Measurements from ENCODE around the gene ALDH1A2.
"Not testable (repeated sequence)": the region's sequence is repeated elsewhere in the genome, so short reads cannot be mapped to it uniquely, and the experiment has no call there.

The ALDH1A2 gene

DNA sequence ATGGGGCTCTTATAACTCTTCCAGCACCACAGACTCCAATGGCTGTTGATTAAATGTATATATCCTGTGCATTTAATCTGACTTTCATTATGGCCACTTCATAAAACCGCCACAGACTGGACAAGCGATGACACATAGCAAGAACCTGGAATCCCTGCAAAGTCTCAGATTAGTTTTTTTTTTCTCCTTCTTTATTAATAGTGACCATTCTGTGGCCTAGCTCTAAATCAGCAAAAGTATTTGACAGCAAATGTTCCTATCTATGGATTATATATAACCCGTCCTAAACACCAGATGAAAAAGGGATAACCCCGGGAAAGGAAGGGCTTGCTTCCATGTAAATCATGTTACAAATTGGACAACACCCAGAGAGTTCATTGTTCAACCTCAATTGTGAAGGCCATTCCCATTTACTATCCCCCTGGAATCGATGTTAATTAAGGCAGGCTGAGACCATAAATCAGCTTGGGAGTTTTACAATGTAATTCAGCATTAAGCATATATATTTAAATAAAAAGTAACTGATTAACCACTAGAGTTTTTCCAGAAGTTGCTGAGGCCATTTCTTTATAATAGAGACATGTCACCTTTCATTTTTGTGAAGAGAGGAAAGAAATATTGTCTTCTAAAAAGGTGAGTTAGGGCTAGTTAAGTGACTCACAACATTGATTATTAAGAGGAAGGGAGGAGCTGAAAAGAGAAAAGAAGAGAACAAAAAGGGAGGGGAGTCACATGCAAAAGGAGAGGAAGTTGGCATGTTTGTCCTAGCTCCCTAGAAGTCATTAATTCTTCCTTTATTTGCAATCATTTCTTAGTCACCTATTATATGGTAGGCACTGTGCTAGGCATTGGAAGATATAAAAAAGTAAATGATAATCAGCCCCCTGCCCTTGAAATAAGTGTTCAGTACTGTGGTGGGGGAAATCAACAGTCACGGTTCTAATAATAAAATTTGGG is 26.2 kb downstream of the ALDH1A2 start:
- DNase-seq: no peak

DNA sequence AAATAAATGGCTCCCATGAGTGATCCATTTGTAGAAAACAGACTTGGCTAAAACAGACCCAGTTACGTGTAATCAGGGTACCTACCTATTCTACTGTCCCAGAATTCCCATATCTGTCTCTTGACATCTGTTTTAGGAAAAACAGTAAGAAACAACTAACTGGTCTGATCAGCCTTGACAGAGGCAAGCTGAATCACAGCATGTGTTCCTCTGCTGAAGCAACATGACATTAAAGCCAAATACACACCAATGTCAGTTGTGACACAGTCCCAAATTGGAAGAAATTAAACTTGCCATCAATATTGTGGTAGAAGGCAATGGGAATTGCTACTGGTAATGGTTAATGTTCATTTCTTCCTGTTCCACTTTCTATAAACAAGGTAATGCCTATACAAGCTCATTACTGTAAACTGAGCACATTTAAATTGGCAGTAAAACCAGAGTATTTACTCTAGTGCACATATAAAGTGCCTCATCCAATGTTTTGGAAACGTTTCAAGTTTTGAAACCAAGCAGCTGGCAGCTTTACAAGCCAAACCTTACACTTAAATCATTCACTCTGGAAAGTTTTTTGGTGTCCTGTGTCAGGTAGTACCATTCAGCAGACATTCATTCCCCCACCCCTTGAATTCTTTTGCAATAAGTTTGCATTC is 27.0 kb downstream of the ALDH1A2 start:
- DNase-seq: no peak

DNA sequence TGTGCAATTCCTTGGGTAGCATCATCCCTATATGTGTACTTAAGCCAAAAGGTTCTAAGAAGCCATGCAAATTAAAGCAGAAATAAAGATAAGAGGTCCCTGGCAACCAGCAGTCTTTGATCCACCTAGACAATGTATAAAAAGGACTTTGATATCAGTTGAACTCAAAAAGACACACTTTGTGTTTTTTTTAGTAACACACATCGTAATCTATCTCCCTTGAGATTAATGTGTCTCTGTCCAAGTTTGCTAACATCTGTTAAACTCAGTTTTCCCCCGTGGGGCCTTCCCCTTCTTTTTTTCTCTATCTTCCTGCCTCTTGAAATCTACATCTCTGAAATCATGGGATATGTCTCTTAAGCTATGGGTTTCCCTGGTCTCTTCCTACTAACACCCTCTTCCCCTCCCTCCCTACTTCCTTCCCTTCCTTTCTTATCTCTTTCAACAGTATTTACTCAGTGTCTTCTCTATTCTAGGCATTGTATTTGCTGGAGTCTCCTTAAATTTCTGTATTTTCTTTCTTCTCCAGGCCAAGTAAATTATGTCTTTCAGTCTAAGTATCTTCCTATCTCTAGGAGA is 27.7 kb downstream of the ALDH1A2 start:
- no peak for DNase-seq

DNA sequence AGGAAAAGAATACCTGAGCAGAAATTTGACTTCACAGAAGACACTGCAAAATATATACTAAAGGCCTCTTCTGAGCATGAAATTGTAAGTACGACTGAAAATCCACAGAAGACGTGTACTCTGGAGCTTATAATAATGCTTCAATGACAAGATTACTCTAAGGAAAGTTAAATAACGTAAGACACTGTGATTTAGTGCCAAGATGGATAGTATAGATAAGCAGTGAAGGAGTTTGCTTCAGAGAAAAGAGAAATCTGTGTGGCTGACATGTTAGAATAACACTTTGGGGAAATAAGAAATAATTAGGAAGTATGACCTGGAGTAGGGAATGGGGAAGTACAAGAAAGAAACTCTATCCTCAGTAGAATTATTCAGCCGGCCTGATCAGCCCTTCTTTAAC is 28.9 kb downstream of the ALDH1A2 start:
- peak in 1 of 2 donors; percentile 34 for DNase-seq

DNA sequence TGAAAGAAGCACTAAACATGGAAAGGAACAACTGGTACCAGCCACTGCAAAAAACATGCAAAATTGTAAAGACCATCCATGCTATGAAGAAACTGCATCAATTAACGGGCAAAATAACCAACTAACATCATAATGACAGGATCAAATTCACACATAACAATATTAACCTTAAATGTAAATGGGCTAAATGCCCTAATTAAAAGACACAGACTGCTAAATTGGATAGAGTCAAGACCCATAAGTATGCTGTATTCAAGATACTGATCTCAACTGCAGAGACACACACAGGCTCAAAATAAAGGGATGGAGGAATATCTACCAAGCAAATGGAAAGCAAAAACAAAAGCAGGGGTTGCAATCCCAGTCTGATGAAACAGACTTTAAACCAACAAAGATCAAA is 37.1 kb downstream of the ALDH1A2 start:
- not testable (repeated sequence) for DNase-seq

DNA sequence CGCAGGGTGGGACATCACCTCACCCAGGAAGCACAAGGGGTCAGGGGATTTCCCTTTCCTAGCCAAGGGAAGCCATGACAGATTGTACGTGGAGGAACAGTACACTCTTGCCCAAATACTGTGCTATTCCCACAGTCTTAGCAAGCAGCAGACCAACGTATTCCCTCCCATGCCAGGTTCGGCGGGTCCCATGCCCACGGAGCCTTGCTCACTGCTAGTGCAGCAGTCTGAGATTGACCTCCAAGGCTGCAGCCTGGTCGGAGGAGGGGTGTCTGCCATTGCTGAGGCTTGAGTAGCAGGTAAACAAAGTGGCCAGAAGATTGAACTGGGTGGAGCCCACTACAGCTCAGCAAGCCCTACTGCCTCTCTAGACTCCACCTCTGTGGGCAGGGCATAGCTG is 39.0 kb downstream of the ALDH1A2 start:
- no peak for DNase-seq

DNA sequence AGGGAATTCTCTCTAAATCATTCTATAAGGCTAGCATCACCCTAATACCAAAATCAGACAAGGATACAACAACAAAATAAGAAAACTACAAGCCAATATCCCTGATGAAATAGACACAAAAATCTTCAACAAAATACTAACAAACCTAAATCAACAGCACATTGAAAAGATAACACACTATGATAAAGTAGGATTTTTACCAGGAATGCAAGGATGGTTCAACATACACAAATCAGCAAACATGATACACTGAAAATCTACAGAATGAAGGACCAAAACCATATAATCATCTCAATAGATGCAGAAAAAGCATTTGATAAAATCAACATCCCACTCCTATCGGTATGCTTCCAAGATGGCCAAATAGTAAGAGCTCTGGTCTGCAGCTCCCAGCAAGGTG is 39.5 kb downstream of the ALDH1A2 start:
- DNase-seq: no peak

DNA sequence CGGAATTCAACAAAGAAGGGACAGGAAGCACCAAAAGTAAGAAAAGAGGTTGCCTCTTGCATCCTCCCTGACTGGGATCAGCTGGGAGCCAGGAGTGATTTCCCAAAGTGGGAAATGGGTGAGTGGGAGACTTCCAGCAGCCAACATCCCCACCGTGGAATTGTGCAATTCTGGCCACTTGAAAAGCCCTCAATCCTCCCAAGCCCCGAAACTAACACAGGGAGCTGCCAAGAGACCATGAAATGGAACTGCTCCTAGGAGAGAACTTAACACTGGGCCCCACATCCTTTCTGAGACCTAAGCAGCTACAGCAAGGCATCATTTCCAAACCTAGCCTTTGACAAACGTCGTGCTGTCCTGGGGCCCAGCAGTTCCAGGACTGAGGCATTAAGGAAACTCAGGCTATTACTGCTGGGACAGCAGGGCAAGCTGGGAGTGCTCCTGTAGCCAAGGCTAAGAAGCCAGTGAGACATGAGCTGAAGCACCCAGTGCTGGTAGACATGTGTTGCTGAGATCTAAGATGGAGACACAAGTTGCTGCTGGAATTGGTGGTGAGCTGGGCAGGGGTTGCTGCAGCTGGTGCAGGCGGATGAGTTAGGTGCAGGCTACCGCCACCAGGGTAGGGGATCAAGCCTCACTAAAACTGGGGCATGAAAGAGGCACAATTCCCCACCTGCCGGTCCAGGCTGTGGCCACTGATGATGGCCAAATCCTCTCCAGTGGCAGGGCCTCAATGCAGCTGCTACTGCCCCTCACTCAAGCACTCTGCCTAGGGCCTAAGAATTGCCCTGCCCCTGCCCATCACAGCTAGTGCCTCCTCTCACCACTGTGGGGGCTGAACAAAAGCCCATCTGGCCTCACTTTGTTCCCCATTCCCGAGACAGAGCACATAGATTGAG is 43.9 kb downstream of the ALDH1A2 start:
- no peak for DNase-seq

DNA sequence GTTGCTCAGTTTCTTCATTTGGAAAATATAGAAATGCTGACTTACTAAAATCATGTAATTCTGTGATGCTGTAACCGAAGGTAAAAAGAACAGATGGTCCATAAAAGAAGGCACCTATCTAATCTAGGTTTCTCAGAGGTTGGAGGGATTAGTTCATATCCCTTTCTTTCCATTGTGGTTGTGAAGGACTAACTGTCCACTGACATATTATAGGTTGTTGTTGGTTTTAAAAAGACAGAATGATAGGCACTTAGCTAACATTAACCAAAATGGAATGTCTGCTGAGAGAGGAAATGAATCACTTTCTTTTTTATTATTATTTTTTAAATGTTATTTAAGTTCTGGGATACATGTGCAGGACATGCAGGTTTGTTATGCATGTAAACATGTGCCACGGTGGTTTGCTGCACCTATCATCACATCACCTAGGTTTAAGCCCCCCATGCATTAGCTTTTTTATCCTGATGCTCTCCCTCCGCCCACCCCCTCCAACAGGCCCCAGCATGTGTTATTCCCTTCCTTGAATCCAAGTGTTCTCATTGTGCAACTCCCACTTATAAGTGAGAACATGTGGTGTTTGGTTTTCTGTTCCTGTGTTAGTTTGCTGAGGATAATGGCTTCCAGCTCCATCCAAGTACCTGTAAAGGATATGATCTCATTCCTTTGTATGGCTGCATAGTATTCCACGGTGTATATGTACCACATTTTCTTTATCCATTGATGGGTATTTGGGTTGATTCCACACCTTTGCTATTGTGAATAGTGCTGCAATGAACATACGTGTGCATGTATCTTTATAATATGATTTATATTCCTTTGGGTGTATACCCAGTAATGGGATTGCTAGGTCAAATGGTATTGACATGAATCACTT is 45.8 kb downstream of the ALDH1A2 start:
- DNase-seq: no peak

DNA sequence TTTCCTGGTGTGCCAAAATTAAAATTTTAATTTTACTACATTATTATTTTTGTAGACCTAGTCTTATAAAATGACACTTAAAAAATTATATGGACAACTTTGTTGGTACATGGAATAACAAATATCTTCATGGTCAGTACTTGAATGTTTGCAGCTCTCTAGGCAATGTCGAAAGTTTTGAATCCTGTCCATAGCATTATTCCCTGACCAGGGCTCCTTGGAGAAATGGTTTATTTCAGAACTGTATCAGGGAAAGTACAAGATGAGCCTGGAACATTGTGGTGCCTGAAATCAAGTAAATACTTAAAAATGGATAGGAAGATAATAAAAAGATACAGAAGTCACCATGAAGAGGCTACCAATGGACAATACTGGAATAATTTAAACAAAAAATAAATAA is 47.6 kb downstream of the ALDH1A2 start:
- no peak for DNase-seq

DNA sequence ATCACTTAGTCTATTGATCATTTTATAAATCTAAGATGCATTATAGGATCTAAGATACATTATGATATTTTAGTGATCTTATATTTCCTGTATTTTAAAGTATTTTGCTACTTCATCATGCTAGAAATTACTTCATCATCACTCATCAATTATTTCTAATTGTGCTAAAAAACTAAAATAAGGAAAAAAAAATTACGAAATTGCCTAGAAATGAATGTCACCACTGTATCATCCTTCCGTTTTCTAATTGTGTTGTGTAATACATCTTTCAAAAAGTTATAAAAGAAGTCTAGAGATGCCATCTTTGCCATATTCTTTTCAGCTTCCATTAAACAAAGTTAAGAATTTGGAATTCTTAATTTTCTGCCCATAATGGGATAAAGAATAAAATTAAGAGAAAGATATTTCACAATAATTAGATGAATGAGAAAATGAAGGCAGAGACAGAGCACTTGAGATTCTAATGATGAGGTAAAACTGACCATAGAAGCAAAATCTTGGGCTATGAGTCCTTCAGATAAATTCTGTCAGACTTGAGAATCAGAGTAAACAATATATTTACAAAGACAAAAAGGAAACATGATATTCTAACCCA is 48.8 kb downstream of the ALDH1A2 start:
- DNase-seq: peak in 1 of 2 donors; percentile 73

DNA sequence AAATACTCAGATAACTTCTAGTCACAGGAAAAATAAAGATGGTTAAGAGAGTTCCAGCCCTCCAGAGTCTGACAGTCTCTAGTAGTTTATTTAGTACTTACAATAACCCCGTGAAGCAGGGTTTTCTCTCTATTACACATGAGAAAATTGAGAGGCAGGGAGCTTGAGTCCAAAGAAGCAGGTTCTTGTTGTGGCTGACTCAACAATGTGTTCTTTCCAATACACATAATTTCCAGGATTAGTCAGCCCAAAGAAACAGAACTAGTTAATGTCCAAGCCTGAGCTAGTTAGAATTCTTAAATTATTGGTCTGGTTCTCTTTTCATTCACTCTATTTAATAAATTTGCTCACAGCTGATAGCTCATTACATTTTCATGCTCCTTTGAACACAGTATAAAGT is 49.9 kb downstream of the ALDH1A2 start:
- no peak for DNase-seq

DNA sequence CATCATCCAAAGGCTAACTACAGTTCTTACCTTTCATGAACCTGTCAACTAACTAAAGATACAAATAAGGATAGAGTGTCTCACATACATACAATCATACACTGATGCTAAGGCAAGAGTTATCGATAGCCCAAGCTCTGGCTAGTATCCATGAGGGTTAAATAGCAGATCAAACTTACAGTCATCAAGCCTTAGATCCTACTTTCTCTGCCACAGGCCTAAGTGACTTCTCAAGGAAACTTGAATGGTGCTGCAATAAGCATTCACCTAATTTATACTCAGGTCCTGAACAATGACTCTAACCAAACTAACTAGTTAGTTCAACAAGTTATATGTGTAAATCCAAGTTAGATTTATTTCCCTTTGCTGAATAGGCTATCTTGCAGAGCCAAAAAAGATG is 51.0 kb downstream of the ALDH1A2 start:
- DNase-seq: no peak

DNA sequence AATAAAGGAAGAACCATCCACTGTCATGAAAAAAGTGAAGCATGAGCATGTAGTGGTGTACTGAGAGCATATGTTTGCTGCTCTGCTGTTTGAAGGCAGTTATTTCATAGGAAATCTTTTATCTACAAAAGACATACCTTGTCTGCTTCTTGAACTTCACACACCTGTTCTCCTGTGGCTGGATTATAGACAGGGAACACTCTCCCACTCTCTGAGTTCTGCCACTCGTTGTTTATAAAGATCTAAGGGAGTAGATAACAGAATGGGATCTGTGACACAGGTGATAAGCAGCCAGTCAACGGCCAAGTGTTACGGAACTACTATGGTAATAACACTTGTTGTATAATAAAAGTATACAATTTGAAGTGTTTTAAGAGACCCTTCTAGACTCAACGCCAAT is 51.5 kb downstream of the ALDH1A2 start:
- DNase-seq: no peak

DNA sequence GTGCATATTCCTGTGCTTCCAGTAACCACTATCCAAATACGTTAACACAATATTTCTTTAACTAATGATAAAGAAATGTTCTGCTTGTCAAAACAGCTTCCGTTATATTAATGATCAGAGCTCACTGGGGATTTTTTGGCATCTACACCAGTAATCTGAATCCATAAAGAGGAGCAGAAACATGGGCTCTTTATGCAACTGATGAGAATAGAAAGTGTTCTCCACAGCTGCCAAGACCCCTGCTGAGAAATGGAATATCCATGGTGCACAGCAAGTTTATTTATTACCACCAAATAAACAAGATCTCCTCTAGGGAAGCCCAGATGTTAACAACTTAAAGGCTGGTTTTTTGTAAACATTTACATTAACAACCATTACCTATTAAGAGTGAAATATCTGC is 54.5 kb downstream of the ALDH1A2 start:
- no peak for DNase-seq

DNA sequence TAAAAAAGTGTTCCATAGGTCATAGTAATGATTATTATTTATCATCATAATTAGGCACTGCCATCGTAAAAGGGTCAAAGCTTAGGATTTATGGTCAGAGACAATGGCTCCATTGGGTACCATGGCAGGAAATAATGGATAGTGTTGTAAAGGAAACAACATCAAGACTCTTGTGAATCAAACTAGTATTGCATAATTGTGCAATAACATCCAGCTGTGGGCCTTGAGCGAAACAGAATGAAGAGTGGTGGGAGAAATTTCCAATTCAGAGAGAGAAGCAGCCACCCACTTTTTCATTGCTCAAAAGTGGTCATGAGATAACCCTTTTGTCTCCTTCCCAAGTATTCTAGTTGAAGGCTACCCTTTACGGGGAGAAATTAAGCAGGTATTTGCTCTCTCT is 61.7 kb downstream of the ALDH1A2 start:
- DNase-seq: no peak

DNA sequence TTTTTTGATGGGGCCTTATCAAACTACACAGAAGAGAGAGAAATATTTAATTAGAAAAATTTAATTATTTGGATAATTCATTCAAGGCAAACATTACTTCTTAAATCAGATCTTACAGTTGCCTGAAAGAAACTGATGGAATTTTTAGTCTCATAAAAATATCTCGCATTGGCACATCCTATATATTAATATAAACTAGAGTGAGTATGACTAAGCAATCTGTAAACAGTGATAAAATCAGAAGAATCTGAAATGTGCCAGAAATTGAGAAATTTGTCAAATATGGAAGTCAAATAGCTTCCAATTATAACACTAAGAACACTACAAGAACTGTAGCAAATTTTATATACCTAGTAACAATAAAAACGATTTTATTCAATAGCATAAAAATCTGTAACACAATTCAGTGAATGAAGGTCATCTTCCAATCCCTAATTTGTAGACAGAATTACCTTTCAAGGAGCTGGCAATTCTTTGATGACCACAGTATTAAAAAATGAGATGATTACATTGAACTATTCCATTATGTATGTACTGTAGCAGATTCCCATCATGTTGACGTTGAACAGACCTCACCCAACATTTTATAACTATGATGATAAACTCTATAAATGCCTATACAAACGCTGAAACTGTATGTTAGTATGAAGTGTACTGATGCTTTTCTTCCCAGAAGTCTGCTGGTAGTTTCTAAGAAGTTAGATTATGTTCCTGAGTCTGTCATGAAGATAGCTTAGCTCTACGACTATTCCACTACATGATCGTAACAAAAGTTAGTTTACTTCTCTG is 63.0 kb downstream of the ALDH1A2 start:
- DNase-seq: no peak

DNA sequence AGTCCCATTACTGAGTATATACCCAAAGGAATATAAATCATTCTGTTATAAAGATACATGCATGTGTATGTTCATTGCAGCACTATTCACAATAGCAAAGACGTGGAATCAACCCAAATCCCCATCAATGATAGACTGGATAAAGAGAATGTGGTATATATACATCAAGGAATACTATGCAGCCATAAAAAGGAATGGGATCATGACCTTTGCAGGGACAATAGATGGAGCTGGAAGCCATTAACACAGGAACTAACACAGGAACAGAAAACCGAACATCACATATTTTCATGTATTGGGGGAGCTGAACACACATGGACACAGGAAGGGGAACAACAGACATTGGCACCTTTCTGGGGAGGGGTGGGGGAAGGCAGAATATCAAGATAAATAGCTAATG is 65.8 kb downstream of the ALDH1A2 start:
- DNase-seq: not testable (repeated sequence)

DNA sequence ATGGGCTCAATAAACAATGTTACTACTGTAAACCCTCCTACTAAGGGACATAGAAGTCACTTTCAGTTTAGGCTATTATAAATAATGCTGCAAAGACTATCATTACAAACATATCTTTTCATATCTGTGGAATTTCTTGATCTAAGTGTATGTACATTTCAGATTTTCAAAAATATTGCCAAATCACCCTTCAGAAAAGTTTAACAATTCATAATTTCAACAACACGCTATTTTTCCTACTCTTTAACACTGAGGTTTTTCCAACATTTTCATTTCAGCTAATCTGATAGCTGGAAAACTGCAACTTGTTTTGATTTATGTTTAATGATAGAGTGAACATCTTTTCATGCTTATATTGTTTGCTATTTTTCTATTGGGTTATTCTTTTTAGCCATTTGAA is 69.0 kb downstream of the ALDH1A2 start:
- DNase-seq: no peak
